ENCODE measurements around the gene ILDR2. TPM values are rescaled to one million over a fixed set of nuclear protein-coding genes. Genes with fewer than 3 reads are reported as not detected.

ILDR2 gene
- total RNA-seq, 1 donor from 2014 or later = 2.7 TPM

DNA sequence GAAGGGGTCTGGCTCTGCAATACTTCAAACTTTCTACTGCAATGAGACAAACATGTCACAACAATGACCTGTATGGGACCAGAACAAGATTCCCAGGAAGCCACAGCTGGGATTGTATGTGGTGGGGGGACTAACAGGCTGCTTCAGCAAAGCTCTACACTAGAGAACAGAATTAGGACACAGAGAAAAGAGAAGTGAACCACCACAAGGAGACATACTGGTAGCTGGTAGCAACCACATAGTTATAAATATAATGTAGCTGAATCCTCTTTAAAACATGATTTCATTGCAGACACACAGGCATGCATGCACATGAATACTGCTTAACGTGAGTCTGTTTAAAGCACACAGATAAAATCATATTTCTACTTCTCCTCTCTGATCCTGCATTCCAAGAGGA is 3.5 kb upstream of the ILDR2 start:
- H3K36me3 Mint-ChIP-seq (ENCODE audit: low read depth) = no peaks in the 10 kb centered on the region
- H3K4me3 Mint-ChIP-seq (ENCODE audit: unreplicated experiment) = no peak overlapping the region
- H3K9me3 Mint-ChIP-seq (ENCODE audit: low read depth) = no peaks in the 10 kb centered on the region
- peaks cover 31% of the 10 kb centered on the region for H3K27me3 Mint-ChIP-seq (ENCODE audit: low read depth)
- peaks cover 21% of the 10 kb centered on the region for H3K4me1 Mint-ChIP-seq (ENCODE audit: low read depth)
- TF ChIP-seq, protein P1, sequence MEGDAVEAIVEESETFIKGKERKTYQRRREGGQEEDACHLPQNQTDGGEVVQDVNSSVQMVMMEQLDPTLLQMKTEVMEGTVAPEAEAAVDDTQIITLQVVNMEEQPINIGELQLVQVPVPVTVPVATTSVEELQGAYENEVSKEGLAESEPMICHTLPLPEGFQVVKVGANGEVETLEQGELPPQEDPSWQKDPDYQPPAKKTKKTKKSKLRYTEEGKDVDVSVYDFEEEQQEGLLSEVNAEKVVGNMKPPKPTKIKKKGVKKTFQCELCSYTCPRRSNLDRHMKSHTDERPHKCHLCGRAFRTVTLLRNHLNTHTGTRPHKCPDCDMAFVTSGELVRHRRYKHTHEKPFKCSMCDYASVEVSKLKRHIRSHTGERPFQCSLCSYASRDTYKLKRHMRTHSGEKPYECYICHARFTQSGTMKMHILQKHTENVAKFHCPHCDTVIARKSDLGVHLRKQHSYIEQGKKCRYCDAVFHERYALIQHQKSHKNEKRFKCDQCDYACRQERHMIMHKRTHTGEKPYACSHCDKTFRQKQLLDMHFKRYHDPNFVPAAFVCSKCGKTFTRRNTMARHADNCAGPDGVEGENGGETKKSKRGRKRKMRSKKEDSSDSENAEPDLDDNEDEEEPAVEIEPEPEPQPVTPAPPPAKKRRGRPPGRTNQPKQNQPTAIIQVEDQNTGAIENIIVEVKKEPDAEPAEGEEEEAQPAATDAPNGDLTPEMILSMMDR (IDR thresholded peaks at IDR 0.05) = no peak
- no peak for DNase-seq (ENCODE audit: low spot score)
- no peak overlapping the region for H3K27ac Mint-ChIP-seq (ENCODE audit: unreplicated experiment)

- H3K27me3 Mint-ChIP-seq (ENCODE audit: low read depth) = peaks cover 37% of the 10 kb centered on the region
- no peaks in the 10 kb centered on the region for H3K9me3 Mint-ChIP-seq (ENCODE audit: low read depth)
- H3K4me1 Mint-ChIP-seq (ENCODE audit: low read depth) = peaks cover 21% of the 10 kb centered on the region
- no peak overlapping the region for H3K27ac Mint-ChIP-seq (ENCODE audit: unreplicated experiment)
- DNase-seq (ENCODE audit: low spot score) = no peak
- H3K4me3 Mint-ChIP-seq (ENCODE audit: unreplicated experiment) = no peak overlapping the region
- H3K36me3 Mint-ChIP-seq (ENCODE audit: low read depth) = no peaks in the 10 kb centered on the region
- TF ChIP-seq, protein P1 (IDR thresholded peaks at IDR 0.05) = no peak
These were observed 2.6 kb upstream of the ILDR2 start for GRCh38 chr1:166977951-166978350.

DNA sequence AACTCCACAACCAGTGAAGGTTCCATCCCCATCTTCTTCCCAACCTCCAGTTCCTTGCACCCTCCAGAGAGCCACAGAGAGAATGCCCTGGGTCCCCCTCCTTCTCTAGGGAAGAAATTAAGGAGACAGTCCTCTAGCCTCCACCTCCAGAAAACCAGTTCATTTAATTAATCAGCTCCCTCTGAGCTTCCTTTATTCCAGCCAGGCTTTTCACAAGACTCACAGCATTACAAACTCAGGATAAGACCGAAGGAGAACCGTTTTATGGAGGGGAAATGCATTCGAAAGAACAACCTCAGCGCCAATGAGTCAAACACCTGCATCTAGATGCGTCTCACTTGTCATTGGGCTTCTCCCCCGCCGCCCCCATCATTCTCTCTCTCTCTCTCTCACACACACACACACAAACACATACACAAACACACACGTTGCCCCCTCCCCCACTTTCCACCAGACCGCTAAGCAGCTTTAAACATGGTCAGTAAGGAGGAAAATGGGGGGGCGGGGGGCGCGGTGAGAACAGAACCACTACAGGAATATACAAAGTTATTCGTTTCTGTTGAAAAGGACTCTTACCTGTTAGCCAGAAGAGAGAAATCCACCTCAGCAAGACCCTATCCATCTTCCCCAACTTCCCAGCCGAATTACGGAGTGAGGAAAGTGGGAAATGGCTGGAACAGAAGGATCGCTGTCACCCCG is 544 bp downstream of the ILDR2 start:
- TF ChIP-seq, protein P1 (IDR thresholded peaks at IDR 0.05) = no peak
- Mint-ChIP-seq H3K4me3 (ENCODE audit: unreplicated experiment) (peak overlapping the region; percentile 68), H3K27ac (ENCODE audit: unreplicated experiment) (no peak overlapping the region), H3K36me3 (ENCODE audit: low read depth) (no peaks in the 10 kb centered on the region), H3K4me1 (ENCODE audit: low read depth) (peaks cover 21% of the 10 kb centered on the region), H3K27me3 (ENCODE audit: low read depth) (peaks cover 65% of the 10 kb centered on the region), H3K9me3 (ENCODE audit: low read depth) (no peaks in the 10 kb centered on the region)
- no peak for DNase-seq (ENCODE audit: low spot score)

- no peaks in the 10 kb centered on the region for H3K9me3 Mint-ChIP-seq (ENCODE audit: low read depth)
- no peak overlapping the region for H3K27ac Mint-ChIP-seq (ENCODE audit: unreplicated experiment)
- peaks cover 66% of the 10 kb centered on the region for H3K27me3 Mint-ChIP-seq (ENCODE audit: low read depth)
These were observed 2.5 kb downstream of the ILDR2 start for GRCh38 chr1:166972826-166973225.

GRCh38 chr1:166972193-166972592 is 3.1 kb downstream of the ILDR2 start:
- TF ChIP-seq, protein P1 (IDR thresholded peaks at IDR 0.05) = no peak
- no peaks in the 10 kb centered on the region for H3K9me3 Mint-ChIP-seq (ENCODE audit: low read depth)
- no peak overlapping the region for H3K27ac Mint-ChIP-seq (ENCODE audit: unreplicated experiment)
- H3K4me3 Mint-ChIP-seq (ENCODE audit: unreplicated experiment) = no peak overlapping the region
- no peaks in the 10 kb centered on the region for H3K36me3 Mint-ChIP-seq (ENCODE audit: low read depth)
- peaks cover 64% of the 10 kb centered on the region for H3K27me3 Mint-ChIP-seq (ENCODE audit: low read depth)
- H3K4me1 Mint-ChIP-seq (ENCODE audit: low read depth) = peaks cover 20% of the 10 kb centered on the region
- DNase-seq (ENCODE audit: low spot score) = no peak

More at GRCh38 chr1:166972826-166973225, 2.5 kb downstream of the ILDR2 start:
- DNase-seq (ENCODE audit: low spot score) = no peak
- Mint-ChIP-seq H3K4me1 (ENCODE audit: low read depth) (peaks cover 21% of the 10 kb centered on the region), H3K36me3 (ENCODE audit: low read depth) (no peaks in the 10 kb centered on the region), H3K4me3 (ENCODE audit: unreplicated experiment) (no peak overlapping the region)
- TF ChIP-seq, protein P1 (IDR thresholded peaks at IDR 0.05) = no peak
